ENCODE measurements around the gene TSHZ2.

TSHZ2 gene

GRCh38 chr20:53379014-53379832 is 407.1 kb downstream of the TSHZ2 start:
- Histone ChIP-seq H3K4me2 (ENCODE audit: low read length) (no peak overlapping the region), H3F3A (ENCODE audit: insufficient read depth, low read length) (no peaks in the 10 kb centered on the region), H2AFZ (ENCODE audit: low read length) (no peak overlapping the region), H3K4me1 (ENCODE audit: insufficient read depth, low read length, severe bottlenecking) (no peaks in the 10 kb centered on the region), H4K20me1 (ENCODE audit: insufficient read depth, low read length) (no peaks in the 10 kb centered on the region), H3K27me3 (ENCODE audit: insufficient read depth, low read length) (no peaks in the 10 kb centered on the region), H3K9ac (ENCODE audit: low read length) (no peak overlapping the region), H3K9me2 (ENCODE audit: low read depth, low read length) (no peaks in the 10 kb centered on the region), H3K27ac (ENCODE audit: low read depth, low read length, poor library complexity, severe bottlenecking) (no peak overlapping the region), H3K79me2 (ENCODE audit: insufficient read depth, low read length) (no peaks in the 10 kb centered on the region), H3K9me3 (ENCODE audit: low read length) (no peaks in the 10 kb centered on the region), H3K36me3 (ENCODE audit: insufficient read depth, low read length) (no peaks in the 10 kb centered on the region), H3K4me3 (ENCODE audit: low read depth, low read length, poor library complexity, severe bottlenecking) (no peak overlapping the region)
- TF ChIP-seq EZH2 (IDR thresholded peaks at IDR 0.05; ENCODE audit: borderline replicate concordance, low read length) (no peak), CTCF (IDR thresholded peaks at IDR 0.05; ENCODE audit: low read length) (no peak)

- TF ChIP-seq EZH2 (IDR thresholded peaks at IDR 0.05; ENCODE audit: borderline replicate concordance, low read length) (no peak), CTCF (IDR thresholded peaks at IDR 0.05; ENCODE audit: low read length) (no peak)
Measured at GRCh38 chr20:53379833-53380120, 407.6 kb downstream of the TSHZ2 start.

DNA sequence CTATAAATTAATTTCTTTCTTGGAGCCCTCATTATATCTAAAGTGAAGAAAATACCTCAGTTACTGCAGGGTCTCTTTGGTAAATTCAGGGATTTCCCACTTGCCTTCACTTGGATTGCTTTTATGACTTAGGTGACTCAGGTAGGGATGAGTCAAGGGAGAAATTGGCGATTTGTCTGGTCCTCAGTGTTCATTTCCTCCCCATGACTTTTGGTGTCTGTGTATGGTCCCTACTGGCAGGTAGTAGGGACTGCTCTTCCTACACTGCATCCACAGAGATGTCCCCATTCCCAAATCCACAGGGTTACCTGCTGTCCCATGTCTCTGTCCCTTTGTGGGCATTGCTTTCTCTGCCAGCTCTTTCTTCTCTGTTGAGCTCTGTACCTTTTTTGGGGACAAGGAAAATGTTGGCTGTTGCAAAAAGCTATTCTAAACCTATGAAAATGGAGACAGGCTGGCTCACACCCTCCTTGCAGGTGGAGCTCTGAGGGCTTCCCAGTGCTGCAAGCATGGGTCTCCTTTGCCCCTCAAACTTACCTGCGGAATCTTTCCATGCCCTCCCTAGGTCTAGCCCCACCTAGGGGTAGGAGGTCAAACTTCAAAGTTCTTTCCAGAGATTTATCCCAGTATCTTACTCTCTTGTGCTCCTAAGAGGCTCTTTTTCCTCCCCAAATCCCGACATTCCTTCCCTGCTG is 409.6 kb downstream of the TSHZ2 start:
- Histone ChIP-seq H4K20me1 (ENCODE audit: insufficient read depth, low read length) (no peaks in the 10 kb centered on the region), H2AFZ (ENCODE audit: low read length) (no peak overlapping the region), H3K4me2 (ENCODE audit: low read length) (no peak overlapping the region), H3K4me1 (ENCODE audit: insufficient read depth, low read length, severe bottlenecking) (no peaks in the 10 kb centered on the region), H3K9me3 (ENCODE audit: low read length) (no peaks in the 10 kb centered on the region), H3K4me3 (ENCODE audit: low read depth, low read length, poor library complexity, severe bottlenecking) (no peak overlapping the region), H3K79me2 (ENCODE audit: insufficient read depth, low read length) (no peaks in the 10 kb centered on the region), H3K27me3 (ENCODE audit: insufficient read depth, low read length) (no peaks in the 10 kb centered on the region), H3K9me2 (ENCODE audit: low read depth, low read length) (no peaks in the 10 kb centered on the region), H3K9ac (ENCODE audit: low read length) (no peak overlapping the region), H3K36me3 (ENCODE audit: insufficient read depth, low read length) (no peaks in the 10 kb centered on the region), H3K27ac (ENCODE audit: low read depth, low read length, poor library complexity, severe bottlenecking) (no peak overlapping the region), H3F3A (ENCODE audit: insufficient read depth, low read length) (no peaks in the 10 kb centered on the region)
- TF ChIP-seq EZH2 (IDR thresholded peaks at IDR 0.05; ENCODE audit: borderline replicate concordance, low read length) (no peak), CTCF (IDR thresholded peaks at IDR 0.05; ENCODE audit: low read length) (peak; percentile 16; the same call in 1 of the 2 replicates)

More at GRCh38 chr20:53379833-53380120, 407.6 kb downstream of the TSHZ2 start:
- Histone ChIP-seq H3K9me3 (ENCODE audit: low read length) (no peaks in the 10 kb centered on the region), H3K36me3 (ENCODE audit: insufficient read depth, low read length) (no peaks in the 10 kb centered on the region), H3K4me3 (ENCODE audit: low read depth, low read length, poor library complexity, severe bottlenecking) (no peak overlapping the region), H3K27ac (ENCODE audit: low read depth, low read length, poor library complexity, severe bottlenecking) (no peak overlapping the region), H3K79me2 (ENCODE audit: insufficient read depth, low read length) (no peaks in the 10 kb centered on the region), H3K27me3 (ENCODE audit: insufficient read depth, low read length) (no peaks in the 10 kb centered on the region), H3K4me1 (ENCODE audit: insufficient read depth, low read length, severe bottlenecking) (no peaks in the 10 kb centered on the region), H4K20me1 (ENCODE audit: insufficient read depth, low read length) (no peaks in the 10 kb centered on the region), H3K4me2 (ENCODE audit: low read length) (no peak overlapping the region), H3F3A (ENCODE audit: insufficient read depth, low read length) (no peaks in the 10 kb centered on the region), H3K9ac (ENCODE audit: low read length) (no peak overlapping the region), H3K9me2 (ENCODE audit: low read depth, low read length) (no peaks in the 10 kb centered on the region), H2AFZ (ENCODE audit: low read length) (no peak overlapping the region)

Measured in OCI-LY1 (cell line).